Sigmoid colon (tissue), 7 donors: ENCODE results near the gene TMTC2. TPM values are rescaled to one million over a fixed set of nuclear protein-coding genes. Genes with fewer than 3 reads are reported as not detected.

Experiments used
- DNase-seq: peaks from one replicate; pipeline ENCODE4 v3.0.0-alpha.2; 2019
- H3K27ac ChIP-seq, 4 donors: fragments of 200-600 bp; sonication (generic); one replicate each; pipeline ENCODE4 v1.5.1; 2016 to 2019; ENCODE audit warnings: mild to moderate bottlenecking in 1 of 4
- H3K27me3 ChIP-seq, 3 donors: fragments of 200-600 bp; sonication (generic); one replicate each; pipeline ENCODE4 v1.5.1; 2019; ENCODE audit warnings: mild to moderate bottlenecking in 1 of 3
- H3K36me3 ChIP-seq, 4 donors: fragments of 200-600 bp; sonication (generic); one replicate each; pipeline ENCODE4 v1.5.1; 2016 to 2019
- H3K4me1 ChIP-seq, 4 donors: fragments of 200-600 bp; sonication (generic); one replicate each; pipeline ENCODE4 v1.5.1; 2017 to 2019
- H3K4me3 ChIP-seq, 4 donors: fragments of 200-600 bp; sonication (generic); one replicate each; pipeline ENCODE4 v1.5.1; 2017 to 2019; ENCODE audit warnings: mild to moderate bottlenecking in 2 of 4, moderate library complexity in 1 of 4
- H3K9me3 ChIP-seq, 4 donors: fragments of 200-600 bp in 3 of 4; sonication (generic) in 3 of 4; one replicate each; pipeline versions ENCODE4 v1.5.1 to v1.6.1; 2013 to 2019
- CTCF ChIP-seq, 4 experiments: fragments of 450-650 bp in 3 of 4; fragments of 200-600 bp in 1 of 4; IDR thresholded peaks; one replicate each; pipeline ENCODE4 v1.5.1; 2016 to 2019; ENCODE audit warnings: antibody characterized with exemption in 4 of 4, mild to moderate bottlenecking in 3 of 4, moderate library complexity in 2 of 4
- EP300 ChIP-seq, 4 donors: sonication (generic); formaldehyde crosslinking; IDR thresholded peaks; one replicate each; pipeline ENCODE4 v1.6.1; 2017; ENCODE audit warnings: antibody characterized with exemption in 4 of 4
- POLR2A ChIP-seq, 2 donors: fragments of 450-650 bp; IDR thresholded peaks; one replicate each; pipeline ENCODE4 v1.6.1; 2016; ENCODE audit warnings: antibody characterized with exemption in 2 of 2, mild to moderate bottlenecking in 2 of 2, moderate library complexity in 2 of 2
- POLR2AphosphoS5 ChIP-seq, 4 donors: sonication (generic); formaldehyde crosslinking; IDR thresholded peaks; one replicate each; pipeline ENCODE4 v1.6.1; 2017; ENCODE audit warnings: antibody characterized with exemption in 4 of 4
- WGBS, 2 donors: extraction: QIAGEN DNeasy Blood & Tissue Kit; methylation state at CpG; one replicate each; pipeline ENCODE4 v1.1.7; 2013; 5-methylcytosine and 5-hydroxymethylcytosine counted together
- intact Hi-C: fragments of 100-400 bp; cut with DNase I; formaldehyde crosslinking; loops from one replicate; pipeline ENCODE4 v1.15.1; 2023
- polyA plus RNA-seq, 3 donors: library from polyadenylated mRNA; stranded (reverse); fragments of 200-250 nt; gene quantifications; one replicate each; pipeline ENCODE4 v1.2.3, GENCODE V29; 2013
- total RNA-seq, 4 donors: library from RNA; depleted of rRNA; stranded (reverse); fragments of >200 nt; gene quantifications; one replicate each; pipeline ENCODE4 v1.1.0, GENCODE V29; 2016
- donor health status: healthy with polysubstance abuse.
- donor health status: Bipolar disorder and iron deficiency.
- donor health status: healthy.

TMTC2 gene
- total and polyA plus RNA-seq, 7 donors, result 1.2 to 74.4 (median 61.2) TPM

- Histone ChIP-seq H3K36me3 (peaks cover 0 to 23% (median 0%) of the 10 kb centered on the region in 4 donors), H3K9me3 (no peaks in the 10 kb centered on the region), H3K27ac (no peak overlapping the region), H3K4me1 (peaks cover 0 to 24% (median 0%) of the 10 kb centered on the region in 4 donors), H3K4me3 (no peak overlapping the region), H3K27me3 (no peaks in the 10 kb centered on the region)
- intact Hi-C loops, result no loop called here
- 81 to 86% methylated on average over 4 of the region's 4 CpGs for WGBS, 2 donors
- no peak for TF ChIP-seq EP300 (IDR thresholded peaks at IDR 0.05)
- no peak for TF ChIP-seq CTCF (IDR thresholded peaks at IDR 0.05)
- DNase-seq, result no peak
Measured at GRCh38 chr12:82971584-82971983, 284.9 kb downstream of the TMTC2 start.

DNA sequence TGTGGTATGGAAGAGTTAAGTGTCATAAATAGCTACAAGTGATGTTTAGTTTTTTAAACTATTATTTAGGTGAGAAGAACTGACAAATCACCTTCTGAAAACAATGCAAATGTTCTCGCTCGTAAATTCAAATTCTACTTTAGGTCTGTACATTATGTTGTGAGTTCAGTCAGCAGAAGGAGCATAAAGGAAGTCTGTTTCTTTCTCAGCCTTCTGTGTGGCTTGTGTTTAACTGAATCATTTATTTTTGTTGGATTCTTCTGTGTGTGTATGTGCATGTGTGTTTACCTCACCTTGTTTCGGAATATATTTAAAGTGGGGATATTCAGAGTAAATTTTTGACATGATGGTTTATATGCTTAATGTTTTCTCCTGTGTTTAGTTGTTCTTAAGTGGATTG is 285.9 kb downstream of the TMTC2 start:
- Histone ChIP-seq H3K27ac (no peak overlapping the region), H3K27me3 (no peaks in the 10 kb centered on the region), H3K4me3 (no peak overlapping the region), H3K4me1 (peaks cover 0 to 24% (median 0%) of the 10 kb centered on the region in 4 donors), H3K9me3 (no peaks in the 10 kb centered on the region), H3K36me3 (peaks cover 0 to 15% (median 0%) of the 10 kb centered on the region in 4 donors)
- no peak for DNase-seq
- intact Hi-C loops, result no loop called here
- WGBS, 2 donors, result 94 to 96% methylated on average over 3 of the region's 3 CpGs
- TF ChIP-seq POLR2AphosphoS5 (IDR thresholded peaks at IDR 0.05) (no peak), POLR2A (IDR thresholded peaks at IDR 0.05) (no peak), CTCF (IDR thresholded peaks at IDR 0.05) (no peak), EP300 (IDR thresholded peaks at IDR 0.05) (no peak)

GRCh38 chr12:82973592-82973991 is 286.9 kb downstream of the TMTC2 start:
- Histone ChIP-seq H3K9me3 (no peaks in the 10 kb centered on the region), H3K27me3 (no peaks in the 10 kb centered on the region), H3K27ac (no peak overlapping the region), H3K4me1 (peaks cover 0 to 24% (median 0%) of the 10 kb centered on the region in 4 donors), H3K36me3 (peaks cover 0 to 5% (median 0%) of the 10 kb centered on the region in 4 donors), H3K4me3 (no peak overlapping the region)
- WGBS, 2 donors, result 91 to 96% methylated on average over 3 of the region's 3 CpGs
- intact Hi-C loops, result no loop called here
- no peak for DNase-seq
- TF ChIP-seq EP300 (IDR thresholded peaks at IDR 0.05) (no peak), POLR2AphosphoS5 (IDR thresholded peaks at IDR 0.05) (no peak), POLR2A (IDR thresholded peaks at IDR 0.05) (no peak), CTCF (IDR thresholded peaks at IDR 0.05) (no peak)

DNA sequence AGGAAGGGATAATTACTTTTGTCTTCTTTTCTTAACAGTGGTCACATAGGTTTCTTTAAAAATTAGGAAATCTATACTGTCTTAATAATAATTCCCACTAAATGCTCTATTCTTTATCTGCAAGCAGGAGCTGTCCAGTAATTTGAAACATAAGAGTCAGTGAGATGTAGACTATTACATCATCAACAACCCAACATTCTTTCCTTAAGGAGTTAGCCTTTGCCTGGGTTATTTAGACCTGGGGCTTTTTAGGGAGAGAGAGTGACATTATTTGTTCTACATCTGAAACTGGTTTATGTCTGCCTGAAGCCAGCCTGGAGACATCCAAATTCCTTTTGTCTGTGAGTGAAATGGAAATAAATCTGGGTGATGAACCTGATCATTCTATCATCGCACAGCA is 294.4 kb downstream of the TMTC2 start:
- no peak overlapping the region for H3K4me3 ChIP-seq
- 86 to 95% methylated on average over 1 of the region's 1 CpG for WGBS, 2 donors
- H3K27ac ChIP-seq, result peak overlapping the region in 2 of 4 donors; percentile 22 to 31
- DNase-seq, result no peak
- peaks cover 0 to 9% (median 5%) of the 10 kb centered on the region in 4 donors for H3K36me3 ChIP-seq
- intact Hi-C loops, result loop anchor here (10.0 kb wide), 1 partner anchor 296 kb away; the partner anchor contains the start of gene TMTC2
- H3K27me3 ChIP-seq, result no peaks in the 10 kb centered on the region
- peaks cover 0 to 19% (median 9%) of the 10 kb centered on the region in 4 donors for H3K4me1 ChIP-seq
- H3K9me3 ChIP-seq, result no peaks in the 10 kb centered on the region
- peak in 3 of 4 donors; percentile 36 to 60 (median 45) for TF ChIP-seq POLR2AphosphoS5 (IDR thresholded peaks at IDR 0.05)
- TF ChIP-seq EP300 (IDR thresholded peaks at IDR 0.05), result no peak

DNA sequence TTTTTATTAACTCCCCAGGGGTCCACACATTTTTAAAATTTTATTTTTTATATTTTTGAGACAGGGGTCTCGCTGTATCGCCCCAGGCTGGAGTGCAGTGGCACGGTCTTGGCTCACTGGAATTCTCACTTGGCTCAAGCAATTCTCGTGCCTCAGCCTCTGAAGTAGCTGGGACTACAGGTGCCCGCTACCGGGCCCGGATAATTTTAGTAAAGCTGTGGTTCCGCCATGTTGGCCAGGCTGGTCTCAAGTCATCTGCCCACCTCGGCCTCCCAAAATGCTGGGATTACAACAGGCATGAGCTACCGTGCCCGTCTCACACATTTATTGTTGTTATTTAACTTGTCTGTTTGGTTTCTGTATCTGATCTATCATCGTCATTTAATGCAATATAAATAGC is 307.4 kb downstream of the TMTC2 start:
- no peak overlapping the region for H3K4me3 ChIP-seq
- 88 to 91% methylated on average over 12 of the region's 12 CpGs for WGBS, 2 donors
- intact Hi-C loops, result no loop called here
- H3K4me1 ChIP-seq, result no peaks in the 10 kb centered on the region
- H3K36me3 ChIP-seq, result no peaks in the 10 kb centered on the region
- TF ChIP-seq POLR2A (IDR thresholded peaks at IDR 0.05) (no peak), POLR2AphosphoS5 (IDR thresholded peaks at IDR 0.05) (no peak)
- no peak for DNase-seq
- H3K9me3 ChIP-seq, result no peaks in the 10 kb centered on the region
- H3K27me3 ChIP-seq, result no peaks in the 10 kb centered on the region
- H3K27ac ChIP-seq, result no peak overlapping the region

GRCh38 chr12:82996168-82996812 is 309.6 kb downstream of the TMTC2 start:
- DNase-seq, result no peak
- Histone ChIP-seq H3K36me3 (peaks cover 0 to 11% (median 0%) of the 10 kb centered on the region in 4 donors), H3K4me1 (no peaks in the 10 kb centered on the region), H3K4me3 (no peak overlapping the region), H3K27me3 (no peaks in the 10 kb centered on the region), H3K27ac (no peak overlapping the region), H3K9me3 (no peaks in the 10 kb centered on the region)
- no peak for TF ChIP-seq CTCF (IDR thresholded peaks at IDR 0.05)
- TF ChIP-seq EP300 (IDR thresholded peaks at IDR 0.05), result no peak
- no peak for TF ChIP-seq POLR2A (IDR thresholded peaks at IDR 0.05)
- TF ChIP-seq POLR2AphosphoS5 (IDR thresholded peaks at IDR 0.05), result no peak
- intact Hi-C loops, result no loop called here
